ENCODE results near the gene BEX2.
A peak's percentile ranks its signal among the peaks of the same experiment; 100 is the strongest.
"Not testable (repeated sequence)": the region's sequence is repeated elsewhere in the genome, so short reads cannot be mapped to it uniquely, and the experiment has no call there.

Gene BEX2

DNA sequence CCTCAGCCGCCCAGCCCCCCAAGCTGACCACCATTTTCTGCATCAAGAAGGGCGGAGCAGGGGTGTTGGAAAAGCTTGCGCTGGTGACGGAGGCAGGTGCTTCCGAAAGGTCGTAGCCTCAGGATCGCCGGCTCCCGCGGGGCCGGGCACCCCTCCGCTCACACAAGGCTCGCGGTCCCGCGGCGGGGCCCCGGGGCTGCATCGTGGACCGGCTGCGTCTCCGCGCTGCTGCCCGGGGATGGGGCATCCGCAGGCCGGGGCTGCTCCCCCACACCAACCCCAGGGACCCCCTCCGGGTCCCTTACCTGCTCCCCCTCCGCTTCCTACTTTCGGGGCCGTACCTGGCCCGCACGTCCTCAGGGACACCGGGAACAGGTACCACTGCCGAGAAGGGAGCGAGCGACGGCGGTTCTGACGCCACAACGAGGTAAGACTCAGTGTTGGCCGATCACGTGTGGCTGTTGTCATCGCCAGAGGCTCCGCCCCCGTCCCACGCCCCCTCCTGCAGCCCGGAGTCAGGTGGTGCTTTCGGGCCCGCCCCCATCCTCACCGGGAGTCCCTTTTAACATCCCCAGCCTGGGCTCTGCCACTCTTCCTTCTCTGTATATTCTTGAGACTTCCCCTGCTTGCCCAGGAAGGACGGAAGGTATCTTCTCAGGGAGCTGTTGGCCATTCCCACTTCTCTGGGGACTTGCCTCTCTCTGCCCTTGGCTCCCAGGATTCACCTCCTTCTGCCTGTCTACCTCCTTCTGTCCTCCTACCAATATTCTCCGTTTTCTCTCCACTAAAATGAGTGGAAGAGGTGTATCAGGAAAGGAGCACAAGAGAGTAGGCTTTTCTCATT lies at the start of gene BEX2:
TSS of gene BEX2 (minus strand) at position 436 of the 844 bp plus-strand sequence. CDS start 1,014 bp downstream, outside the sequence.
- peak; percentile 87 for DNase-seq

DNA sequence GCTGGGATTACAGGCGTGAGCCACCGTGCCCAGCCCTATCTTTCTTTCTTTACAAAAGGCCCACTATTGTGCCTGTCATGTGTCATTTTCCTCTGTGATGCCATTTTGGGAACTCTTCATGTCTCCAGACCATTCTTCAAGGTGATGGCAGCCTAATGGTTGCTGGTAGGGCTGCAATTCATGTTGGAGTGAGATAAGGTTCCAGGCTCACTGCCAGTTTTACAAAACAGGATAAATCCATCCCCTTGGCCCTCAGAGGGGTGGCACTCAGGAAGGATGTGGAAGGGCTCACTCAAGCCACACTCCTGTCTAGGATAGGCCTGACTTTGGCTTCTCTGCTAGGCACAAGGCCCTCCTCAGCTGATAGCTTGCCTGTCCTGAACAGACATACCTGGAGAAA lies 49.3 kb upstream of the BEX2 start:
- DNase-seq: no peak

DNA sequence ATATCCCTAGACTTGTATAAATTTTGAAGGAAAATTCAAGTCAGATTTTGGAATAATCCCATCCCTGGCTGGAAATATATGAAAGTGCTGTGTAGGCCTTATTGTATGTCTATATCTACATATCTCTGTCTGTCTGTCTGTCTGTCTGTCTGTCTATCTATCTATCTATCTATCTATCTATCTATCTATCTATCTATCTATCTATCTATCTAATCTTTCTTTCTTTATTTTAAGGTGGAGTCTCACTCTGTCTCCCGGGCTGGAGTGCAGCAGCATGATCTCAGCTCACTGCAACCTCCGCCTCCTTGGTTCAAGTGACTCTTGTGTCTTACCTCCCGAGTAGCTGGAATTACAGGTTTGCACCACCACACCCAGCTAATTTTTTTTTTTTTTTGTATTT lies 48.8 kb upstream of the BEX2 start:
- DNase-seq: not testable (repeated sequence)

GRCh38 chrX:103357871-103358270 lies 47.1 kb upstream of the BEX2 start:
- no peak for DNase-seq

GRCh38 chrX:103356858-103357257 lies 46.1 kb upstream of the BEX2 start:
- no peak for DNase-seq

- DNase-seq: no peak
Measured at GRCh38 chrX:103356130-103356798, 45.5 kb upstream of the BEX2 start, which contains the start of gene TCEAL9. TSS of gene TCEAL9 (plus strand) at chrX:103356506. CDS start at chrX:103357685, 1,179 bp downstream.

DNA sequence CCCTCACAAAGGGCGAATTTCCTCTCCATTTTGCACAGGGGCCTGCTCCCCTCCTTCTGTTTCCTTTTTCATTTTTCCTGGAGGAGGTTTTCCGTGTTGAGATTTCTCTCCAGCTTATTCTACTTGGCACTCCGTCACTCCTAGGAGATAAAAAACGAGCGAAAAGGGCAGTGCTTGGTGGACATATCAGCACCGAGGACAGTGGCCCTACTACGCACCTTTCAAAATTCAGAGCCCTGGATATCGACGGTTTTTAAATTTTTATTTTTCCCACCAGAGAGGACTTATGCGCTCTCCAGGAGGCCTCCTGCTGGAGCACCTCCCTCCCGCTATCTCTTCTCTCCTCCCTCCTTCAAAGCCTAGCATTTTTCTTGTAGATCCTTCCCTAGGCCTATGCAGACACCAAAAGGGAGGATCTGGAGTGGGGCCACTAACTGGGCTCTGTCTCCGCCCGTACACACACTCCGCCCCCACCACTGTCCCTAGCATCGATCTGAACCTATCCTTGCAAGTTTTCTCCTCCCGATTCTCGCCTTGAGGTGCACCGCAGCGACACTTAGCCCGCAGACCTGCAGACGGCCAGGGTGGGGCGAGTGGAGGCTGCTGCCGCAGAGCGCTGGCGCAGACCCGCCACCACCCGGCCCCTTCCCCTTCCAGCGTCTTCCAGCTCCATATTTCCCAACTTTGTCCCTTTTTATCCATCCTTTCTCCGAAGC lies 37.0 kb upstream of the BEX2 start:
- no peak for DNase-seq

GRCh38 chrX:103344606-103345005 lies 33.8 kb upstream of the BEX2 start:
- no peak for DNase-seq

DNA sequence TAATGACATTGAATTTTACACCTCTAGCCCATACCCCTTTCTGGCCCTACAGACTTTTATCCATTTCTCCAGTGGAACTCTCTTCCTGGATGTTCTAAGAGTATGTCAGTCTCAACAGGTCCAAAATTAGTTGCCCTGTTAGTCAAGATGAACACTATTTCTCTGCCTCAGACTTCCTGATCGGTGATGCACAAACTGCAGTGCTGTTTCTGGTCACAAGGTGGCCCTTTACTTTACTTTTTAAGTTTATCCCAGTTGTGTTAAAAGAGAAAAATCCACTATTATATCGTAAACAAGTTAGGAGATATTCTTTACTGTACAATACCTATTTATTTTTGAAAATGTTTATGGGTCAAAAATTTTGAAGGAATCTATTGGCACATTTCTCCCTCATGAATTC lies 32.3 kb upstream of the BEX2 start:
- DNase-seq: peak; percentile 41

DNA sequence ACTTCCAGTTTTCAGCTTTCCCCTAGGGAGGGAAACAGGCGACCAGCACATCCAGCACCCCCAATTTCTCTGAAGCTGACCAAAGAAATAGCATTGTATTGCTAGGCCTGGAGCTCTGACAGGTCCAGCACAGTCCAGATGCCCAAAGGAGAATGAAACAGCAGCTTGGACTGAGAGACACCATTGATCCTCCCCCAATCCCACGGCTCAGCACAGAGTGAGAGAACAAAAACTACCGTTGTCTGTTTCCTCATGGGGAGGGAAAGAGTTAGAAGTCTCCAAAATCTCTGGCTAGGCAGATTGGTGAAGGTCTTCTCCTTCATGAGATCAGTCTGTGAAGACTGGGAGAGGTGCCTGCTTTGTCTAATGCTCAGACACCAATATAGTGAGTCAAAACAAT lies 27.9 kb upstream of the BEX2 start:
- no peak for DNase-seq

- DNase-seq: no peak
Measured at GRCh38 chrX:103330681-103331288, 20.0 kb upstream of the BEX2 start.

DNA sequence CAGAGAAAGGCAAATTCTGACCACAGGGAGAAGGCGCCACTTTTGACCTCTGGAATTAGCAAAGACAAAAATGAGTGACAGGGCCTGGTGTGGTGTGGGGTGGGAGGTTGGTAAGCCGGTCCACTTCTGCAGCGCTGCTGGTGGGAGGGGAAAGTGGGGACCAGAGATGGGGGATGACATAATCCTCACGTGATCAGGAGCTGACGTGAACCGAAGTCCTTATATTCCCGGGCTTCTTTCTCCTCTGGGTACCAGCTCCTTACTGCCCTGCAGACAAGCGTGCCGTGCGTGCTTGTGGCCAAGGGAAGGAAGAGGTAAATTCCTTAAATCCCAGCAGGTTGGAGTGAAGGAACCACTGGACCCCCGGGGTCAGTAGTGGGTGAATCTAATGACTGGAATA lies 19.2 kb upstream of the BEX2 start, which contains the start of gene TCEAL7:
TSS of gene TCEAL7 (plus strand) at position 249 of the 400 bp plus-strand sequence. CDS start 1,165 bp downstream, outside the sequence.
- DNase-seq: no peak

GRCh38 chrX:103311399-103311780 lies 600 bp upstream of the BEX2 start:
- DNase-seq: no peak

DNA sequence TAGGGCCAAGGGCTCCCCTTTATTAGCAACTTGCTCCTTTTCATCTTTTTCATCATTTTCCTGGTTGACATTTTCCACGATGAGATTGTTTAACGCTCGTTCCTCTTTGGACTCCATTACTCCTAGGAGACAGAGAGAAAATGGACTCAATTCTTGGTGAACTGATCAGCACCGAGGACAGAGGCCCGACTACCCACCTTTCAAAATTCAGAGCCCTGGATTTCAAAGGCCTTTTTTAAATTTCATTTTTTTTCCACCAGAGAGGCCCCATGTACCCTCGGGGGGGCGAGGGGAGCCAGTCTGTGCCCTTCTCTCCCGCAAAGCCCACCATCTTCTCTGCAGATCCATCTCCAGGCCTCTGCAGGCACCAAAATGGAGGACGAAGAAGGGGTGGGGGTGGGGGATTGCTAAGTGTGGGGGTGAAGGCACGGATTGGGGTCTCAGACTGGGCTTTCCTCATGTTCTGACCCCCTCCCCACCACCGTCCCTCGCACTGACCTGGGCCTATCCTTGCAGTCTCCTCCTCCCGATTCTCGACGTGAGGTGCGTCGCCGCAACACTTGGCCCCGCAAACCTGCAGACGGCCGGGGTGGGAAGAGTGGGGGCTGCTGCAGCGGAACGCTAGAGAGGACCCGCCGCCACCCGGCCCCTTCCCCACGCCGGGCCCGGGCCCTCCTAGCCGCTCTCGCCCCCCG lies 783 bp downstream of the BEX2 start:
- no peak for DNase-seq

DNA sequence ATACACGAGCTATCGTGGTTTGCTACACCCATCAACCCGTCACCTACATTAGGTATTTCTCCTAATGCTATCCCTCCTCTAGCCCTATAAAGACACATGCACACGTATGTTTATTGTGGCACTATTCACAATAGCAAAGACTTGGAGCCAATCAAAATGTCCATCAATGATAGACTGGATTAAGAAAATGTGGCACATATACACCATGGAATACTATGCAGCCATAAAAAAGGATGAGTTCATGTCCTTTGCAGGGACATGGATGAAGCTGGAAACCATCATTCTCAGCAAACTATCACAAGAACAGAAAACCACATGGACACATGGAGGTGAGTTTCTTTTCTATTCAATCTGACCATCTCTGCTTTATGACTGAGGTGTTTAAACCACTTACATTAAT lies 5.1 kb downstream of the BEX2 start:
- not testable (repeated sequence) for DNase-seq

- no peak for DNase-seq
Measured at GRCh38 chrX:103304705-103305104, 6.1 kb downstream of the BEX2 start.

- no peak for DNase-seq
Measured at GRCh38 chrX:103293118-103293517, 17.7 kb downstream of the BEX2 start.

DNA sequence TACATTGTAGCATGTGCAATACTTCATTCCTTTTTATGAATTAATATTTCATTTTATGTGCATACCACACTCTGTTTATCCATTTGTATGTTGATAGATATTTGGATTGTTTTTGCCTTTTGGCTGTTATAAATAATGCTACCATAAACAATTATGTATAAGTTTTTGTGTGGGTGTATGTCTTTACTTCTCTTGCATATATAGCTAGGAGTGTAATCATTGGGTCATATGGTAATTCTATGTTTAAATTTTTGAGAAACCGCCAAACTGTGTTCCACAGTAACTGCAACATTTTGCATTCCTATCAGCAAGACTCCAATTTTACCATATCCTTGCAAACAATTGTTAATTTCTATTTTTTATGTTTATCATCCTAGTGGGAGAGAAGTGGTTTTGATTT lies 31.2 kb downstream of the BEX2 start:
- DNase-seq: no peak

DNA sequence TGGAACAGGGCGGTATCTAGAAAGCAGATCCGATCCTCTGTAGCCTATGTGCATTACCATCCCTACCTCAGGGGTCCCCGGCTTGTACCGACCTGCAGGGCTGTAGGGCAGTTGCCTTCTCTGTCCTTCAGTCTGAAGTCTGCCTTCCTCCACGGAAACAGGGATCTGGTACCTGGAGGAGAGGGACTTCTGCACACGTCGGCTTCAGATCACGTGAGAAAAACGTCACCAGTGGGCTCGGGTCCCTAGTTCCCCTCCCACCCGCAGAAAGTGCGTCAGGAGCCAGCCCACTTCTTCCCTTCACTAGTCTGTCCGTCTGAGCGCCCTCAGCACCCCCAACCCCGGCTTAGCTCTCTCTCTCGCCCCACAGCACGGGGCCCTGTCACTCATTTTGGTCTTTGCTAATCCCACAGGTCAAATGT lies 34.2 kb downstream of the BEX2 start, which contains the start of gene TCEAL5:
TSS of gene TCEAL5 (minus strand) at position 170 of the 422 bp plus-strand sequence. CDS start 2,187 bp downstream, outside the sequence.
- no peak for DNase-seq

DNA sequence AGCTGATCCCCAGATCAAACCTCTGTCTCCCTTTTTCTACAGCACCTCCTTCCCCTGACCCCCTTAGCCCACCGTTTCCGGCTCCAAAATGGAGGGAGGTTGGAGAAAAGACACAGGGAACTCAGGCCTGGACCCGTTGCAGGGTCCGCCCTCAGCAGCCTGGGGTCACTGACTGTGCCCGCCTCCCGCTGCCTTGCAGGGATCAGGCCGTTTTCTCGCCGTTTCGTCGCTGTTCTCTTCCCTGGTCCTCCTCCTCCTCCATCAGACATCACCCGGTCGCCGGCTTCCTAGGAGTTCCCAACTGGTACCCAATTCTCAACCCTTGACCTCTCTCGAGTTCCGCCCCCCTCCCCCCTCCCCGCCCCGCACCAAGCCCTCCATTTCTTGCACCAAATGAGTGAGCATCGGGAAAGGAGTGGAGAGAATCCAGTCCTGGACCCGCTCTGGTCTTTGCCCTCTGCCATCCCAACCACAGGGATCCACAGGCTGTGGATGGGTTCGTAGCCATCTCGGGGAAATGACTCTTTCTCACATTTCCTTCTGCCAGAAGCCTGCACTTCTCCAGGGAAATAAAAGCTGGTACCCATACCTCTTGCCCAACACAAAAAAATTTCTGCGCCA lies 34.7 kb downstream of the BEX2 start:
- DNase-seq: no peak

- DNase-seq: no peak
Measured at GRCh38 chrX:103274284-103274683, 36.5 kb downstream of the BEX2 start.

Data from CD4-positive, alpha-beta T cell treated with Interleukin-17A for 1 hour (primary cell).